HG02571 (cell line): ENCODE measurements around the gene TGM6.

ENCODE experiments used
- ATAC-seq: cut with Tn5 transposase; IDR thresholded peaks from one replicate; pipeline ENCODE4 v1.9.1; 2021; ENCODE audit warnings: mild to moderate bottlenecking, moderate library complexity; ENCODE audit not compliant: unreplicated experiment

TGM6 gene

GRCh38 chr20:2480381-2480780 is 99.7 kb downstream of the TGM6 start:
- ATAC-seq = no peak
